Kidney (tissue), 14 donors: ENCODE measurements around the gene TPP1. TPM values are rescaled to one million over a fixed set of nuclear protein-coding genes. Genes with fewer than 3 reads are reported as not detected.

Experiments used
- DNase-seq, 5 donors: peaks; one replicate each; pipeline ENCODE4 v3.0.0-alpha.2; 2013 to 2020
- FAIRE-seq: peaks from 2 replicates; lab custom pipeline; 2012; peaks lifted over from hg19 to GRCh38; lab: Jason Lieb, UNC
- H3K27ac ChIP-seq, 2 donors: one replicate each; pipeline ENCODE4 v1.7.0; 2013; ENCODE audit warnings: low read depth in 2 of 2, low read length in 2 of 2, inconsistent platforms in 1 of 2
- H3K27me3 ChIP-seq: one replicate; pipeline ENCODE4 v1.7.1; 2013; ENCODE audit warnings: low read length, inconsistent platforms; ENCODE audit not compliant: control insufficient read depth, insufficient read depth
- H3K36me3 ChIP-seq, 3 donors: one replicate each; pipeline versions ENCODE4 v1.7.0 to v1.7.1; 2013; ENCODE audit warnings: low read length in 3 of 3, control low read depth in 1 of 3, inconsistent platforms in 1 of 3; ENCODE audit not compliant: insufficient read depth in 3 of 3, control insufficient read depth in 2 of 3
- H3K4me1 ChIP-seq, 3 donors: one replicate each; pipeline versions ENCODE4 v1.7.0 to v1.7.1; 2013; ENCODE audit warnings: low read length in 3 of 3, inconsistent platforms in 1 of 3, low read depth in 1 of 3; ENCODE audit not compliant: control insufficient read depth in 2 of 3, insufficient read depth in 2 of 3
- H3K4me3 ChIP-seq, 3 donors: one replicate each; pipeline versions ENCODE4 v1.7.0 to v1.8.1; 2013; ENCODE audit warnings: low read length in 3 of 3, control low read depth in 1 of 3, inconsistent platforms in 1 of 3
- H3K9ac ChIP-seq, 3 donors: one replicate each; pipeline versions ENCODE4 v1.7.0 to v1.7.1; 2013; ENCODE audit warnings: low read length in 3 of 3, control low read depth in 1 of 3, inconsistent platforms in 1 of 3
- H3K9me3 ChIP-seq, 3 donors: one replicate each; pipeline versions ENCODE4 v1.7.0 to v1.7.1; 2013; ENCODE audit warnings: low read length in 3 of 3, control low read depth in 1 of 3, inconsistent platforms in 1 of 3; ENCODE audit not compliant: control insufficient read depth in 2 of 3, insufficient read depth in 1 of 3
- intact Hi-C: fragments of 100-400 bp; cut with DNase I; formaldehyde crosslinking; loops from one replicate; pipeline ENCODE4 v1.11.1; 2022
- polyA plus RNA-seq: library from polyadenylated mRNA; stranded (reverse); fragments of 350-450 nt; fragmentation: Illumina TruSeq; extraction: RNeasy Lipid Tissue Mini Kit (QIAGEN cat#74804); gene quantifications from one replicate; pipeline ENCODE4 v1.2.3, GENCODE V29; 2014; ENCODE audit warnings: low read depth, low replicate concordance; ENCODE audit not compliant: insufficient read depth
- total RNA-seq: library from RNA; stranded (reverse); fragmentation: NEBNext Ultra II Directional; extraction: Animal tissue kit (Norgen Biotek cat#: 25700); gene quantifications from one replicate; pipeline ENCODE4 v1.2.1, GENCODE V29; 2021
- TF ChIP-seq, protein P1 (sequence below): IDR thresholded peaks from 3 replicates; pipeline ENCODE4 v1.5.1; 2012; ENCODE audit warnings: mild to moderate bottlenecking, moderate library complexity, borderline replicate concordance; ENCODE audit not compliant: insufficient read depth; ENCODE audit errors: extremely low read depth
- donor health status: control.
- donor health status: control.
- donor health status: control.
- donor health status: control.
- donor health status: control.
- donor health status: DM: yes; HTN: yes; CAD: no.
- donor health status: Normal renal cell carcinoma (clear cell type).

Gene TPP1
- total and polyA plus RNA-seq, 2 donors from 2014 or later = 84.2 to 115 TPM

DNA sequence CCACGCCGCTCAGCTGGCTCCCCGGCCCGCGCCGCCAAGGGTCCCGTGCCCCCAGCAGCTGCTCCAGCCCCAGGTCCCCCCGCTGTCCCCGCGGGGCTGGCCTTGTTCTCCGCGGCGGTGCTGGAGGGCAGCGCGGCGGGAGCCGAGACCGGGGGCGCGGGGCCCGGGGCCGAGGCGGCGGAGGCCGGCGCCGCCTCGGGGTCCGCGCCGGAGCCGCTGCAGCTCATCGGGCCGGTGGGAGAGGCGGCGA lies 7.3 kb downstream of the TPP1 start:
- Histone ChIP-seq H3K4me1 (peaks cover 0 to 23% (median 21%) of the 10 kb centered on the region in 3 donors), H3K36me3 (peaks cover 24 to 52% (median 34%) of the 10 kb centered on the region in 3 donors)

DNA sequence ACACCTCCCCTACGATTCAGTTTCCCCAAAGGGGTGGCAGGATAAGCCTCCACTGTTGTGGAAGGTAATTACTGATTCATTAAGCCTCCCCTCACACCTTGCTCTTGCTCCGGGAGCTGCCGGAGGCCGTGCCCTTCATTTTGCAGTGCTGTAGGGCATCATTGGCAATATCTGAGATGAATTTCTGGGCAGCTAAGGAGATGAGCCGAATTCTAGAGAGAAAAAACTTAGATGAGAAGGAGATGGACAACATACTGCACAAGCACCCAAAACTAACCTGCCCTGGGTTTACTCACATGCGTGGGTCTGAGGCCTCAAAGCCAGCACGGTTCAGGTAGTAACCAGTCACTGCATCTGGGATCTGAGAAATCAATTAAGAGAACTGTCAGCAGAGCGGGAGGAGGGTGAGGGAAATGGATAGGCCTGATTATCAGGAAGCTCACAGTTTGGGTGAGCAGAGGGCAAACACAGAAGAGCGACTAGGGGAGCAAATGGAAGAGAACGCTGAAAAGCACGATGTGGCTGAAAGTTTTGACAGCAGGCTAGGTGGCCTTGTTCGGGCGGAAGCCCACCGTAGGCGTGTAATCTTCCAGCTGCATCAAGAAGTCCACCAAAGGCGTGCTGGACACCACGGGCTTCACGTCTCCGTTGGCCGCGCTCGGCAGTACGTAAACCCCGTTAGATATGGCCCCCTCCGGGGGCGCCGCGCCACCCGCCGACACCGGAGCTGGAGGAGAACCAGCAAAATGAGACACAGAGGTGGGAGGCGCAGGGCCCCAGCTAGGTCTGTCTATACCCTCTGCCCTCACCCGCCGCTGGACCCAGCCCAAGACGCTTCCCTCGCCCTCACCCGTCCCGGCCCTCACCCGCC lies 7.9 kb downstream of the TPP1 start:
- no peaks in the 10 kb centered on the region for H3K9me3 ChIP-seq
- peak overlapping the region; percentile 18 to 82 (median 68) for H3K9ac ChIP-seq
- peaks cover 24 to 52% (median 34%) of the 10 kb centered on the region in 3 donors for H3K36me3 ChIP-seq
- FAIRE-seq = no peak
- peak overlapping the region; percentile 69 to 85 for H3K27ac ChIP-seq
- intact Hi-C loops = no loop called here
- TF ChIP-seq, protein P1, sequence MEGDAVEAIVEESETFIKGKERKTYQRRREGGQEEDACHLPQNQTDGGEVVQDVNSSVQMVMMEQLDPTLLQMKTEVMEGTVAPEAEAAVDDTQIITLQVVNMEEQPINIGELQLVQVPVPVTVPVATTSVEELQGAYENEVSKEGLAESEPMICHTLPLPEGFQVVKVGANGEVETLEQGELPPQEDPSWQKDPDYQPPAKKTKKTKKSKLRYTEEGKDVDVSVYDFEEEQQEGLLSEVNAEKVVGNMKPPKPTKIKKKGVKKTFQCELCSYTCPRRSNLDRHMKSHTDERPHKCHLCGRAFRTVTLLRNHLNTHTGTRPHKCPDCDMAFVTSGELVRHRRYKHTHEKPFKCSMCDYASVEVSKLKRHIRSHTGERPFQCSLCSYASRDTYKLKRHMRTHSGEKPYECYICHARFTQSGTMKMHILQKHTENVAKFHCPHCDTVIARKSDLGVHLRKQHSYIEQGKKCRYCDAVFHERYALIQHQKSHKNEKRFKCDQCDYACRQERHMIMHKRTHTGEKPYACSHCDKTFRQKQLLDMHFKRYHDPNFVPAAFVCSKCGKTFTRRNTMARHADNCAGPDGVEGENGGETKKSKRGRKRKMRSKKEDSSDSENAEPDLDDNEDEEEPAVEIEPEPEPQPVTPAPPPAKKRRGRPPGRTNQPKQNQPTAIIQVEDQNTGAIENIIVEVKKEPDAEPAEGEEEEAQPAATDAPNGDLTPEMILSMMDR = no peak
- peaks cover 3 to 28% (median 26%) of the 10 kb centered on the region in 3 donors for H3K4me1 ChIP-seq
- H3K4me3 ChIP-seq = peak overlapping the region; percentile 57 to 78 (median 76)
- H3K27me3 ChIP-seq = no peaks in the 10 kb centered on the region
- DNase-seq = peak; percentile 23 to 91 (median 44)

More for the DNA sequence above, 7.3 kb downstream of the TPP1 start:
- intact Hi-C loops = no loop called here
- no peak for FAIRE-seq
- DNase-seq = no peak
- TF ChIP-seq, protein P1 = no peak
- Histone ChIP-seq H3K27me3 (no peaks in the 10 kb centered on the region), H3K9me3 (no peaks in the 10 kb centered on the region), H3K9ac (peak overlapping the region in 2 of 3 donors; percentile 68 to 82), H3K4me3 (peak overlapping the region; percentile 57 to 78 (median 76)), H3K27ac (peak overlapping the region; percentile 69 to 94)

DNA sequence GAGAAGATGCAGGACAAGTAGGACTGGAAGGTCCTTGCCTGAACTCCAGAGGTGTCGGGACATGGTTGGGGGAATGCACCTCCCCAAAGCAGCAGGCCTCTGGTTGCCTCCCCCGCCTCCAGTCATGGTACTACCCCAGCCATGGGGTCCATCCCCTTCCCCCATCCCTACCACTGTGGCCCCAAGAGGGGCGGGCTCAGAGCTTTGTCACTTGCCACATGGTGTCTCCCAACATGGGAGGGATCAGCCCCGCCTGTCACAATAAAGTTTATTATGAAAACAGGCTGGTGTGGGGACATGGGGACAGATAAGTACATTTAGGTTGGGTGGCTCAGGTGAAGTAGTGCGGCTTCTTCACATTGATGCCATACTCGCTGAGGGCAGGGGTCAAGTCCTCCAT lies 8.6 kb downstream of the TPP1 start:
- no peak for FAIRE-seq
- H3K4me1 ChIP-seq = peaks cover 3 to 31% (median 31%) of the 10 kb centered on the region in 3 donors
- no peaks in the 10 kb centered on the region for H3K9me3 ChIP-seq
- peaks cover 24 to 50% (median 30%) of the 10 kb centered on the region in 3 donors for H3K36me3 ChIP-seq
- H3K27me3 ChIP-seq = no peaks in the 10 kb centered on the region
- no peak overlapping the region for H3K27ac ChIP-seq
- no peak overlapping the region for H3K9ac ChIP-seq
- no peak overlapping the region for H3K4me3 ChIP-seq
- DNase-seq = peak in 2 of 5 donors; percentile 58 to 60
- TF ChIP-seq, protein P1 = no peak
- intact Hi-C loops = no loop called here
